A673 (cell line): ENCODE results near the gene NFATC2.

ENCODE experiments used
- EZH2 ChIP-seq: fragments of 200-600 bp; sonication (generic); IDR thresholded peaks from 2 replicates; pipeline ENCODE4 v1.6.1; 2017; ENCODE audit warnings: borderline replicate concordance, low read depth, mild to moderate bottlenecking, mixed read lengths, antibody characterized with exemption, low read length; ENCODE audit not compliant: poor library complexity, severe bottlenecking
- TF ChIP-seq, protein P1 (sequence below): fragments of 300-800, 200-600 bp; sonication (generic); conservative IDR thresholded peaks from 2 replicates; pipeline ENCODE4 v1.5.1; 2017; ENCODE audit warnings: low read depth, mild to moderate bottlenecking, antibody characterized with exemption, low read length, moderate library complexity, mixed read lengths

DNA sequence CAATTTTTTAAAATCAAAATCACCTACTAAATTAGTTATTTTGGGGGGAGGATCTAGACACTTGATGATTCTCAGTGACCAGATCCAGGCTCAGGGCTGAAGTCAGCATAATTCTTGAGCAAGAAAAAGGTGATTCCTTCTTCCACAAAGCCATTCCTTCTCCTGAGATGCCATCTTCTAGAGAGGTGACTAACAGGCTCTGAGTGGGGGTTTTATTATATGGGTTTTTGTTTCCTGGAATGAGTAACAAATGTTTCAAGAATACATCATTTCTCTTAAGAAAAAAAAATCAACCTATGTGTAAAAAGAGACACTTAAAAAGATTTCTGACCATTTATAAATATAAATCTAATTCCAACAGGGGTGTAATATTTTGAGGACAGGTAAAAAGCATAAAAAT is 154.3 kb downstream of the NFATC2 start:
- TF ChIP-seq, protein P1, sequence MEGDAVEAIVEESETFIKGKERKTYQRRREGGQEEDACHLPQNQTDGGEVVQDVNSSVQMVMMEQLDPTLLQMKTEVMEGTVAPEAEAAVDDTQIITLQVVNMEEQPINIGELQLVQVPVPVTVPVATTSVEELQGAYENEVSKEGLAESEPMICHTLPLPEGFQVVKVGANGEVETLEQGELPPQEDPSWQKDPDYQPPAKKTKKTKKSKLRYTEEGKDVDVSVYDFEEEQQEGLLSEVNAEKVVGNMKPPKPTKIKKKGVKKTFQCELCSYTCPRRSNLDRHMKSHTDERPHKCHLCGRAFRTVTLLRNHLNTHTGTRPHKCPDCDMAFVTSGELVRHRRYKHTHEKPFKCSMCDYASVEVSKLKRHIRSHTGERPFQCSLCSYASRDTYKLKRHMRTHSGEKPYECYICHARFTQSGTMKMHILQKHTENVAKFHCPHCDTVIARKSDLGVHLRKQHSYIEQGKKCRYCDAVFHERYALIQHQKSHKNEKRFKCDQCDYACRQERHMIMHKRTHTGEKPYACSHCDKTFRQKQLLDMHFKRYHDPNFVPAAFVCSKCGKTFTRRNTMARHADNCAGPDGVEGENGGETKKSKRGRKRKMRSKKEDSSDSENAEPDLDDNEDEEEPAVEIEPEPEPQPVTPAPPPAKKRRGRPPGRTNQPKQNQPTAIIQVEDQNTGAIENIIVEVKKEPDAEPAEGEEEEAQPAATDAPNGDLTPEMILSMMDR = no peak
- TF ChIP-seq EZH2 = no peak
